ENCODE results near the gene PCK1.

DNA sequence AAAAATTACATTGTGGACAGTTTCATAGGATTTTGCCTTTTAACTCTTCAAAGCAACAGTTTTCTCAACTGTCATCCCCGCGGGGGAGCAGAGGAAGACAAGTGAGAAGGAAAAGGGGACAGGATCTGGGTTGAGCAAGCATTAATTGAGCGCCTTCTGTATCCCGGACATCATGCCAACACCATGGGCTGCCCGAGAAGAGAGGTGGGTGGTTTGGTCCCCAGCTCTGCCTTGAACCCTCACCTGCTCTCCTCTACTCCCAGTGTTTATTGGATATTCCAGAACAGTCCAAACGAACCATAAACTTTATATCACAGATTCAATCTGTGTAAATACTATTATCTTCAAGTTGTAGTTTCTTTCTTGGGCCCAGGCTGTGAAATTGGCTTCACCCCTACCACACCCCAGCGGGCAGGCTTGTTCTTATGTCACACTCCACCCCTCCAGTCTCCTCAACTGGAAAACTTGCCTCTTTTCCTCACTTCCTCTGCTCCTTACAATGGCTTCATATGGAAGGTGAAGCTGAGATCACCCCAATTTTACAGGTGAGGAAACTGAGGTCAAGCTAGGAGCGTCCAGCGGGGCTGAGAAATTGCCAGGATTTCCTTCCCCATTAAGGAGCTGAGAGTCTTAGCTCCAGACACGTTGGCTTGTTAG lies 6.0 kb downstream of the PCK1 start:
- TF ChIP-seq, protein P1, sequence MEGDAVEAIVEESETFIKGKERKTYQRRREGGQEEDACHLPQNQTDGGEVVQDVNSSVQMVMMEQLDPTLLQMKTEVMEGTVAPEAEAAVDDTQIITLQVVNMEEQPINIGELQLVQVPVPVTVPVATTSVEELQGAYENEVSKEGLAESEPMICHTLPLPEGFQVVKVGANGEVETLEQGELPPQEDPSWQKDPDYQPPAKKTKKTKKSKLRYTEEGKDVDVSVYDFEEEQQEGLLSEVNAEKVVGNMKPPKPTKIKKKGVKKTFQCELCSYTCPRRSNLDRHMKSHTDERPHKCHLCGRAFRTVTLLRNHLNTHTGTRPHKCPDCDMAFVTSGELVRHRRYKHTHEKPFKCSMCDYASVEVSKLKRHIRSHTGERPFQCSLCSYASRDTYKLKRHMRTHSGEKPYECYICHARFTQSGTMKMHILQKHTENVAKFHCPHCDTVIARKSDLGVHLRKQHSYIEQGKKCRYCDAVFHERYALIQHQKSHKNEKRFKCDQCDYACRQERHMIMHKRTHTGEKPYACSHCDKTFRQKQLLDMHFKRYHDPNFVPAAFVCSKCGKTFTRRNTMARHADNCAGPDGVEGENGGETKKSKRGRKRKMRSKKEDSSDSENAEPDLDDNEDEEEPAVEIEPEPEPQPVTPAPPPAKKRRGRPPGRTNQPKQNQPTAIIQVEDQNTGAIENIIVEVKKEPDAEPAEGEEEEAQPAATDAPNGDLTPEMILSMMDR (conservative IDR thresholded peaks at IDR 0.05; ENCODE audit: low read depth, low read length) = no peak
- no peak for TF ChIP-seq EZH2 (IDR thresholded peaks at IDR 0.05; ENCODE audit: low read length, unreplicated experiment)
